ENCODE results near the gene PRDM16. TPM values are rescaled to one million over a fixed set of nuclear protein-coding genes. Genes with fewer than 3 reads are reported as not detected.

The PRDM16 gene
- polyA plus RNA-seq, 2 of the 4 experiments (the other 2 are of a cell fraction): 0.03 to 0.35 TPM

GRCh38 chr1:3453203-3453761 lies 384.3 kb downstream of the PRDM16 start:
- peaks cover 9% of the 10 kb centered on the region; the same call in 1 of the 3 replicates for H3K4me1 ChIP-seq
- peak overlapping the region in 1 of 2 experiments; percentile 92; a peak in 2 of 6 replicates for H3K27ac ChIP-seq
- ChIA-PET CTCF (interaction anchor here (0.6 to 3.9 kb wide), 58 partner anchors 8 to 1019 kb away, joined by 3 to 102 read pairs (median 5); partner anchors contain the start of genes ACTRT2, TPRG1L and WRAP73), POLR2A (interaction anchor here (0.6 to 1.1 kb wide), 5 partner anchors 19 to 170 kb away, joined by 3 to 4 read pairs (median 3); no protein-coding TSS in a partner anchor)
- peak overlapping the region; percentile 86 for H3K4me2 ChIP-seq
- TF ChIP-seq CHD4 (IDR thresholded peaks at IDR 0.05; ENCODE audit: borderline replicate concordance): no peak
- TF ChIP-seq CBX2 (IDR thresholded peaks at IDR 0.05; ENCODE audit: borderline replicate concordance, low read depth): no peak
- TF ChIP-seq CEBPB (IDR thresholded peaks at IDR 0.05): no peak
- no peak for TF ChIP-seq ESRRA (IDR thresholded peaks at IDR 0.05; ENCODE audit: borderline replicate concordance, low read length)
- TF ChIP-seq ZNF302 (CRISPR knock-in tag; IDR thresholded peaks at IDR 0.05): no peak
- TF ChIP-seq FOXS1 (CRISPR knock-in tag; IDR thresholded peaks at IDR 0.05): no peak
- TF ChIP-seq CTCF (IDR thresholded peaks at IDR 0.05): peak; percentile 69
- TF ChIP-seq PBX3 (IDR thresholded peaks at IDR 0.05): no peak
- TF ChIP-seq REST (IDR thresholded peaks at IDR 0.05): no peak
- TF ChIP-seq SMC3 (IDR thresholded peaks at IDR 0.05): peak; percentile 49
- TF ChIP-seq USF2 (IDR thresholded peaks at IDR 0.05): no peak
- no peak for TF ChIP-seq HES2 (IDR thresholded peaks at IDR 0.05)
- TF ChIP-seq RAD21 (conservative IDR thresholded peaks at IDR 0.05 in 1 of 2, IDR thresholded peaks at IDR 0.05 in 1 of 2): peak; percentile 86 to 92
- whole genome bisulfite sequencing (ENCODE audit: missing lambda C conversion rate): 49% methylated on average over 7 of the region's 18 CpGs
- FAIRE-seq: no peak
- no peaks in the 10 kb centered on the region for H3K9me3 ChIP-seq
- no peak overlapping the region for H3K4me3 ChIP-seq
- ATAC-seq: peak; percentile 78 to 87
- peak; percentile 68 to 77 for DNase-seq (ENCODE audit: low read depth in 1 of 2, low spot score in 1 of 2)

GRCh38 chr1:3453891-3454810 lies 385.1 kb downstream of the PRDM16 start, which contains the start of gene ARHGEF16:
Gene ARHGEF16 (plus strand): TSS chr1:3454665. CDS start chr1:3463085, 8,420 bp downstream.
- POLR2A ChIA-PET: interaction anchor here (0.9 kb wide), 1 partner anchor 18 kb away, joined by 3 read pairs; no protein-coding TSS in a partner anchor
- CTCF ChIA-PET: interaction anchor here (0.5 to 3.9 kb wide), 36 partner anchors 9 to 281 kb away, joined by 3 to 102 read pairs (median 6); partner anchors contain the start of gene TPRG1L
- WGBS (ENCODE audit: missing lambda C conversion rate): 65% methylated on average over 9 of the region's 84 CpGs
- TF ChIP-seq RCOR1 (IDR thresholded peaks at IDR 0.05; ENCODE audit: low read depth, low read length) (no peak), CTCF (IDR thresholded peaks at IDR 0.05) (peak; percentile 37; the same call in 2 of the 3 replicates), NR3C1 (IDR thresholded peaks at IDR 0.05) (no peak), HOXB5 (CRISPR knock-in tag; IDR thresholded peaks at IDR 0.05) (no peak), REST (IDR thresholded peaks at IDR 0.05) (no peak), POLR2AphosphoS2 (conservative IDR thresholded peaks at IDR 0.05; ENCODE audit: low read length) (no peak)

More at GRCh38 chr1:3453891-3454810, 385.1 kb downstream of the PRDM16 start, which contains the start of gene ARHGEF16:
- peak within 1 kb of the TSS; percentile 86 for H3K4me2 ChIP-seq
- peak within 1 kb of the TSS; percentile 58 for H3K4me3 ChIP-seq
- FAIRE-seq: no peak
- ATAC-seq: peak; percentile 77 to 84
- peak within 1 kb of the TSS; percentile 67 to 92 for H3K27ac ChIP-seq
- H3K4me1 ChIP-seq: peaks cover 9% of the 10 kb centered on the region; the same call in 1 of the 3 replicates
- DNase-seq (ENCODE audit: low read depth in 1 of 2, low spot score in 1 of 2): peak; percentile 51 to 67
- H3K9me3 ChIP-seq: no peaks in the 10 kb centered on the region

Measured in A549 (cell line).